GM12873 (cell line): ENCODE data around the gene MAPK7.

ENCODE experiments used
- CTCF ChIP-seq: IDR thresholded peaks from 2 replicates; pipeline ENCODE4 v1.5.1; 2012; ENCODE audit warnings: low read depth, mild to moderate bottlenecking, moderate library complexity, low read length, control low read depth; ENCODE audit not compliant: insufficient read depth; ENCODE audit errors: missing control alignments

The MAPK7 gene

GRCh38 chr17:19388791-19389785, 10.8 kb downstream of the MAPK7 start:
- no peak for TF ChIP-seq CTCF

- TF ChIP-seq CTCF: no peak
Measured at GRCh38 chr17:19390951-19391350, 12.7 kb downstream of the MAPK7 start.

- no peak for TF ChIP-seq CTCF
Measured at GRCh38 chr17:19391432-19391831, 13.1 kb downstream of the MAPK7 start.

- no peak for TF ChIP-seq CTCF
Measured at GRCh38 chr17:19392303-19392702, 14.0 kb downstream of the MAPK7 start.

GRCh38 chr17:19397556-19398041, 19.3 kb downstream of the MAPK7 start:
- TF ChIP-seq CTCF: peak; percentile 59

GRCh38 chr17:19398301-19399181, 20.2 kb downstream of the MAPK7 start:
- TF ChIP-seq CTCF: no peak
